ENCODE measurements around the gene NOL3.

The NOL3 gene

DNA sequence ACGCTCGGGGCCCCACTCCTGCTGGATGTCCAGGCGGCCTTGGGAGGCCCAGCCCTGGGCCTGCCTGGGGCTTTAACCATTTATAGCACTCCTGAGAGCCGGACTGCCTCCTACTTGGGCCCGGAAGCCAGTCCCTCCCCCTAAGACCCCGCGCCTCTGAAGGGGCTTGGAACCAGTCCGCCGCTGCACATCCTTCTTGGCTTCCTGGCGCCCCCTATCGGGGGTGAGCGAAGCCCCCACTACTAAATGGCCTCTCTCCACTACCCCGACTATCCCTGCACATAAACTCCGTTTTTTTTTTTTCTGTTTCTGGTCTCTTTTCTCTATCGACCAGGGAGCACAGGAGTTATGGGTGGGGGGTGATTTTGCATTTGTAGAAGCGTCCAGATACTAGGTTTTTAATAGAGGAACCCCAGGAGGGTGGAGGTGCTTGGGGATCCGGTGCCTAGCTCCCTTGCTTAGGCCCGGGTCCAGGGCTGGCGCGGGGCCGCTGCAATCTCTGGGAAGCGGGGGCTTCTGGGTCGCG lies 633 bp upstream of the NOL3 start:
- in situ Hi-C loops (cut with MboI; ENCODE audit: low sequenced_read_pairs): no loop called here
- Histone ChIP-seq H3K4me1 (peaks cover 31% of the 10 kb centered on the region), H3K9me3 (no peaks in the 10 kb centered on the region), H3K36me3 (replicated peaks) (no peaks in the 10 kb centered on the region; the same call in 1 of the 2 replicates), H3K27me3 (ENCODE audit: low read depth) (no peaks in the 10 kb centered on the region), H3K4me3 (peak overlapping the region; percentile 41)
- peak; percentile 28 to 88 for DNase-seq (ENCODE audit: low spot score in 2 of 2)

DNA sequence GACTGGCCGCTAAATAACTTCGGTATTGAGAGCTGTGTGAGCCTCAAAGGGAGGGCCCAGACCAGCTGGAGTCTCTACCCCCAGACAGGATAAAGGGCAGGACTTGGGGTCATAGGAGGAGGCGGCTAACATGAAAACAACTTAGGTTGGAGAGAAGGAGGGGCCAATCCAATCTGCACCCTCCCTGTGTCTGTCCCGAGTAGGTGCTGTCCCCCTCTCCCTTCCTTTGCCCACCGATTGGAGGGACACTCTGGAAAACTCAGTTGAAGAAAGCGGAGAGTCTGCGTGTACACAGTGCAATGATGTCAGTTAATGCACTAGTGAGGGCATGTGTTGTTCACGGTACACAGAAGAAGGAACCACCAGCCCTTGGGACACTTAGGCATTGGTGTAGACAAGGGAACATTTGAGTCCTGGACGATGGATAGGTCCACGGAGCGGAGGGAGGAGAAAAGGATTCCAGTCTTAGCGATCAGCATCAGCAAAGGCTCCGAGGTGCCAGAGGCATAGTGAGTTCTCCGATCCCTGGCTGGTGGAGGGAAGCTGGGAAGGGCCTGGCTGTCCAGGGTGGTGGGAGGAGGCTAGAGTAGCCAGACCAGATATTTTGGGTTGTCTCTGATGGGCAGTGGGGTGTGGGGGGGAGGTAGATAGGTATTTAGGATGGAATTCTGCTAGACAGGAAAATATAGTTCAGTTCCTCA lies 761 bp downstream of the NOL3 start:
- H3K4me3 ChIP-seq: peak overlapping the region; percentile 41
- DNase-seq (ENCODE audit: low spot score in 2 of 2): peak in 1 of 2 experiments; percentile 34
- in situ Hi-C loops (cut with MboI; ENCODE audit: low sequenced_read_pairs): no loop called here
- H3K27me3 ChIP-seq (ENCODE audit: low read depth): no peaks in the 10 kb centered on the region
- no peaks in the 10 kb centered on the region for H3K9me3 ChIP-seq
- H3K4me1 ChIP-seq: peaks cover 38% of the 10 kb centered on the region
- H3K36me3 ChIP-seq (replicated peaks): peaks cover 5% of the 10 kb centered on the region

GRCh38 chr16:67173323-67173722 lies 3.0 kb downstream of the NOL3 start:
- Histone ChIP-seq H3K4me3 (peak overlapping the region; percentile 34), H3K36me3 (replicated peaks) (peaks cover 5% of the 10 kb centered on the region), H3K4me1 (peaks cover 38% of the 10 kb centered on the region), H3K27me3 (ENCODE audit: low read depth) (no peaks in the 10 kb centered on the region), H3K9me3 (no peaks in the 10 kb centered on the region)
- in situ Hi-C loops (cut with MboI; ENCODE audit: low sequenced_read_pairs): no loop called here
- no peak for DNase-seq (ENCODE audit: low spot score in 2 of 2)

- Histone ChIP-seq H3K36me3 (replicated peaks) (peaks cover 5% of the 10 kb centered on the region), H3K4me3 (peak overlapping the region; percentile 34), H3K9me3 (no peaks in the 10 kb centered on the region), H3K27me3 (ENCODE audit: low read depth) (no peaks in the 10 kb centered on the region), H3K4me1 (peaks cover 38% of the 10 kb centered on the region)
- in situ Hi-C loops (cut with MboI; ENCODE audit: low sequenced_read_pairs): no loop called here
- DNase-seq (ENCODE audit: low spot score in 2 of 2): peak; percentile 64 to 84
Observed at GRCh38 chr16:67173808-67174705, 3.7 kb downstream of the NOL3 start.

DNA sequence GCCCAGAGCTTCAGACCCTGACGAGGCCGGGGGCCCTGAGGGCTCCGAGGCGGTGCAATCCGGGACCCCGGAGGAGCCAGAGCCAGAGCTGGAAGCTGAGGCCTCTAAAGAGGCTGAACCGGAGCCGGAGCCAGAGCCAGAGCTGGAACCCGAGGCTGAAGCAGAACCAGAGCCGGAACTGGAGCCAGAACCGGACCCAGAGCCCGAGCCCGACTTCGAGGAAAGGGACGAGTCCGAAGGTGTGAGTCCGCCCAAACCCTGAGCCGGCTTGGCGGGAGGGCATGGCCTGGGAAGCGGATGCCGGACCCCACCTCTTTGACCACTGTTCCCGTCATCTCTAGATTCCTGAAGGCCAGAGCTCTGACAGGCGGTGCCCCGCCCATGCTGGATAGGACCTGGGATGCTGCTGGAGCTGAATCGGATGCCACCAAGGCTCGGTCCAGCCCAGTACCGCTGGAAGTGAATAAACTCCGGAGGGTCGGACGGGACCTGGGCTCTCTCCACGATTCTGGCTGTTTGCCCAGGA lies 4.4 kb downstream of the NOL3 start:
- Histone ChIP-seq H3K27me3 (ENCODE audit: low read depth) (no peaks in the 10 kb centered on the region), H3K4me1 (peaks cover 33% of the 10 kb centered on the region), H3K9me3 (no peaks in the 10 kb centered on the region), H3K4me3 (peak overlapping the region; percentile 34), H3K36me3 (replicated peaks) (peaks cover 5% of the 10 kb centered on the region)
- in situ Hi-C loops (cut with MboI; ENCODE audit: low sequenced_read_pairs): no loop called here
- DNase-seq (ENCODE audit: low spot score in 2 of 2): no peak

DNA sequence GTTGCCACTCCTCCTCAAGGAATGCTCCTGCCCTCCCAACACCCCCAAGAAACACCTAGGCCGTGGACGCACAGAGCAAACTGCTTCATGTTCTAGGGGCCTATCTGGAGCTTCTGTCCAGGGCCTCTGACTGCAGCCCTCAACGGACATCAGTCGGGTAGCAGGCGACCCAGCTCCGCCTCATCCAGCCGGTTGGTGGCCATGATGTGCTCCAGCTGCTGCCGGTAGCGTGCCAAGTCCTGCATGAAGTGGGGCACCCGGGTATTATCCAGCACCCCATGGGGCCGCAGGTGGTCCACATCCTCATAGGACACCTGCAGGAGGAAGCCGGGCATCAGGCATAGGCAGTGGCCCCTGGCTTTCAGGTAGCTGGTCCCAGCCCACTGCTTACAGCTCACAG lies 6.3 kb downstream of the NOL3 start:
- DNase-seq (ENCODE audit: low spot score in 2 of 2): no peak
- Histone ChIP-seq H3K4me3 (no peak overlapping the region), H3K27me3 (ENCODE audit: low read depth) (no peaks in the 10 kb centered on the region), H3K36me3 (replicated peaks) (peaks cover 5% of the 10 kb centered on the region), H3K9me3 (no peaks in the 10 kb centered on the region), H3K4me1 (peaks cover 20% of the 10 kb centered on the region)
- in situ Hi-C loops (cut with MboI; ENCODE audit: low sequenced_read_pairs): no loop called here

DNA sequence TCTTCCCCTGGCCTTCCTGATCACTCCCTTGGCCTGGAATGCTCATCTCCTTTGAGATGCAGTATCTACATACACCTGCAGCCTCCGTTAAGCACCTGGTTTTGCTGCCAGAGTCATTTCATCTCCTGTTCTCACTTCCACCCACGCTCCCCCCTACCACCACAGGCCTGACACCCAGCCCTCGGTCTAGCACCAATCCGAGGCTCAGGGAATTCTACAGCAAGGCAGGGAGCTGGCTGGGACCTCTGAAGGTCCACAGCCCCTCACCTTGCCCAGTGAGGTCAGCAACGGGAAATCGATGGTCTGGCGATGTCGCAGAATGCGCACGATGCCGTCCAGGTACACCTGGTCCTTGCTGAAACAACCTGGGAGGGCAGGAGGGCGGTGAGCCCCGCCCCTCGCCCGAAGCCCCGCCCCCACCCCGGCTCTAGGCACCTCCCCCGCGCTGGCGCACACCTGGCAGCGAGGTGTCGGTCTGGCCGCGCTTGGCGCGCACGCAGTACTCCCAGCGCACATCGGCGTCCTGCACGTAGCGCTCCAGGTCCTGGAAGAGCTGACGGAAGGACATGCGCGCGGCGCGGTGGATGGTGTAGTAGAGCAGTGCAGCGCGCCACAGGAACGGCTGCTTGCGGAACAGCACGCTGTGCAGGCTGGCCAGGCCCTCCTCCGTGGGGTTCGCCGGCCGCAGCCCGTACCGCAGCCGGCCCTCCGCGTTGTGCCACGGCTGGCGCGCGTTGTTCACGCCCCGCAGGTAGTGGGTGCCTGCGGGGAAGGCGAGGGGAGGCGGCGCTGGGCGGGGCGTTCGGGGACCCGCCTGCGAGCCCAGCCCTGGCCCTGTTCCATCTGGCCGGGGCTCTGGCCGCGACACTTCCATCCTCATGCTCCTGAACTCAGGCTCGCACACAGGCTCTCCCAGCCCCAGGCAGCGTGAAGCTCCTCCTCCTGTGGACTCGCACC lies 7.7 kb downstream of the NOL3 start:
- Histone ChIP-seq H3K36me3 (replicated peaks) (peaks cover 5% of the 10 kb centered on the region), H3K27me3 (ENCODE audit: low read depth) (no peaks in the 10 kb centered on the region), H3K4me1 (peaks cover 20% of the 10 kb centered on the region), H3K9me3 (no peaks in the 10 kb centered on the region), H3K4me3 (no peak overlapping the region)
- in situ Hi-C loops (cut with MboI; ENCODE audit: low sequenced_read_pairs): no loop called here
- DNase-seq (ENCODE audit: low spot score in 2 of 2): no peak

GRCh38 chr16:67179421-67180080 lies 9.2 kb downstream of the NOL3 start:
- Histone ChIP-seq H3K36me3 (replicated peaks) (peaks cover 5% of the 10 kb centered on the region), H3K9me3 (no peaks in the 10 kb centered on the region), H3K4me3 (no peak overlapping the region), H3K4me1 (peaks cover 10% of the 10 kb centered on the region), H3K27me3 (ENCODE audit: low read depth) (no peaks in the 10 kb centered on the region)
- in situ Hi-C loops (cut with MboI; ENCODE audit: low sequenced_read_pairs): no loop called here
- no peak for DNase-seq (ENCODE audit: low spot score in 2 of 2)

DNA sequence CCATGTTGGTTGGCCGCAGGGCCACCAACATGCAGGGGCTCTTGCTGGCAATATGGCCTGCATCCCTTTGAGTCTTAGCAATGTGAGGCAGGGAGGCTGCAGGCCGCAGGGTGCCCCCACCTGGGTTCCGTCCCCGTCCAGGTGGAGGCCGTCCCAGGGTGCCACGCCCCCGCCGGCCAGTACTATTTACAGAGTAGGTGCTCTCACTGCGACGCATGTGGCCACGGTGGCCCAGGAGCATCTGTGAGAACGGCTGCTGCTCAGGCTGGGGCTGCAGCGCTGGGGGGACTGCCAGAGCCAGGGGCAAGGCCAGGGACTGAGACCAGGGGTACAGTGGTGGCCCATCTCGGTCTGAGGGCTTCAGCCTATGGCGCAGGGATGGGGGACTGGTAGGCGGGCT lies 9.8 kb downstream of the NOL3 start:
- DNase-seq (ENCODE audit: low spot score in 2 of 2): no peak
- in situ Hi-C loops (cut with MboI; ENCODE audit: low sequenced_read_pairs): no loop called here
- peaks cover 6% of the 10 kb centered on the region; the same call in 1 of the 2 replicates for H3K4me1 ChIP-seq

GRCh38 chr16:67181346-67181745 lies 11.0 kb downstream of the NOL3 start:
- DNase-seq (ENCODE audit: low spot score in 2 of 2): no peak
- H3K4me3 ChIP-seq: no peak overlapping the region
- peaks cover 6% of the 10 kb centered on the region; the same call in 1 of the 2 replicates for H3K4me1 ChIP-seq
- H3K27me3 ChIP-seq (ENCODE audit: low read depth): no peaks in the 10 kb centered on the region
- H3K9me3 ChIP-seq: no peaks in the 10 kb centered on the region
- H3K36me3 ChIP-seq (replicated peaks): no peaks in the 10 kb centered on the region
- in situ Hi-C loops (cut with MboI; ENCODE audit: low sequenced_read_pairs): no loop called here

More for the DNA sequence above, 9.8 kb downstream of the NOL3 start:
- H3K4me3 ChIP-seq: no peak overlapping the region
- no peaks in the 10 kb centered on the region for H3K9me3 ChIP-seq
- H3K36me3 ChIP-seq (replicated peaks): peaks cover under 1% of the 10 kb centered on the region
- H3K27me3 ChIP-seq (ENCODE audit: low read depth): no peaks in the 10 kb centered on the region

DNA sequence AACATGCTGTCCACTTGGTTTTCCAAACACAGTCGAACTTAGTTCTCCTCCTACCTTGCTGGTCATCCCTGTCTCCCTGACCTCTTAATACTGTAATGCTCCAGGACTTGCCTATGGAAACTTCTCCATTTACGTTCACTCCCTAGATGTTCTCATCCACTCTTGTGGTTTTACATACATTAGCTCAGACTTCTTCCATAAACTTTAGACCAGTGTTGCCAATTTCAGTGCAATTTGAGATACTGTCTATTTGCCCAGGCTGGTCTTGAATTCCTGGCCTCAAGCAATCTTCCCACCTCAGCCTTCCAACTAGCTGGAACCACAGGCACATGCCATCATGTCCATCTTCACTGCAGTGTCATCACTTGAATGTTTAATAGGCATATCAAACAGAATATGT lies 11.9 kb downstream of the NOL3 start:
- Histone ChIP-seq H3K9me3 (no peaks in the 10 kb centered on the region), H3K4me1 (peaks cover 6% of the 10 kb centered on the region; the same call in 1 of the 2 replicates), H3K4me3 (no peak overlapping the region), H3K27me3 (ENCODE audit: low read depth) (no peaks in the 10 kb centered on the region), H3K36me3 (replicated peaks) (no peaks in the 10 kb centered on the region)
- no peak for DNase-seq (ENCODE audit: low spot score in 2 of 2)
- in situ Hi-C loops (cut with MboI; ENCODE audit: low sequenced_read_pairs): no loop called here

GRCh38 chr16:67183284-67183626 lies 12.9 kb downstream of the NOL3 start:
- Histone ChIP-seq H3K4me1 (peaks cover 6% of the 10 kb centered on the region; the same call in 1 of the 2 replicates), H3K9me3 (no peaks in the 10 kb centered on the region), H3K36me3 (replicated peaks) (no peaks in the 10 kb centered on the region), H3K27me3 (ENCODE audit: low read depth) (no peaks in the 10 kb centered on the region), H3K4me3 (peak overlapping the region; percentile 92)
- DNase-seq (ENCODE audit: low spot score in 2 of 2): no peak
- in situ Hi-C loops (cut with MboI; ENCODE audit: low sequenced_read_pairs): no loop called here
